Lower leg skin (tissue), 3 donors: ENCODE data around the gene DNER.

Source experiments
- CTCF ChIP-seq, 3 donors: fragments of 450-650 bp; IDR thresholded peaks; one replicate each; pipeline ENCODE4 v1.5.1; 2016; ENCODE audit warnings: antibody characterized with exemption in 3 of 3, mild to moderate bottlenecking in 3 of 3, moderate library complexity in 2 of 3
- POLR2A ChIP-seq, 2 donors: fragments of 450-650 bp; IDR thresholded peaks; one replicate each; pipeline ENCODE4 v1.6.1; 2016 to 2017; ENCODE audit warnings: antibody characterized with exemption in 2 of 2, mild to moderate bottlenecking in 1 of 2, moderate library complexity in 1 of 2

DNA sequence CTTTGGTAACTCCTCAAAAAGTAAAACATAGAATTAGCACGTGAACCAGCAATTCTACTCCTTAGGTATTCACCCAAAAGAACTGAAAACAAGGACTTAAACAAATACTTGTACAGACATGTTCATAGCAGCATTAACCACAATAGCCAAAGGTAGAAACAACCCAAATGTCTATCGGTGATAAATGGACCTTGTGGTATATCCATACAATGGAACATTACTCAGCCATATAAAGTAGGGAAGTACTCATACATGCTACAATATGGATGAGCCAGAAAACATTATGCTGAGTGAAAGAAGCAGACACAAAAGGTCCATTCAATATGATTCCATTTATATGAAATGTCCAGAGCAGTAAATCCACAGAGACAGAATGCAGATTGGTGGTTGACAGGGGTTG is 182.8 kb downstream of the DNER start:
- TF ChIP-seq CTCF (IDR thresholded peaks at IDR 0.05) (no peak), POLR2A (IDR thresholded peaks at IDR 0.05) (no peak)
